SJCRH30 (cell line): ENCODE data around the gene ODC1. TPM values are rescaled to one million over a fixed set of nuclear protein-coding genes. Genes with fewer than 3 reads are reported as not detected.

Experiments used
- DNase-seq, 2 experiments: peaks; one replicate each; pipeline ENCODE4 v3.0.0-alpha.2; 2015 to 2020
- H3K27ac ChIP-seq: fragments of 250-450 bp; sonication (Bioruptor Pico); 2 replicates; pipeline ENCODE4 v1.5.1; 2020; ENCODE audit warnings: mild to moderate bottlenecking, moderate library complexity
- H3K27me3 ChIP-seq: fragments of 250-450 bp; sonication (Bioruptor Pico); 2 replicates; pipeline ENCODE4 v1.5.1; 2020; ENCODE audit warnings: mild to moderate bottlenecking, moderate library complexity
- H3K36me3 ChIP-seq: fragments of 250-450 bp; sonication (Bioruptor Pico); 2 replicates; pipeline ENCODE4 v1.5.1; 2020; ENCODE audit warnings: mild to moderate bottlenecking, moderate library complexity
- H3K4me1 ChIP-seq: fragments of 250-450 bp; sonication (Bioruptor Pico); 2 replicates; pipeline ENCODE4 v1.5.1; 2020; ENCODE audit warnings: mild to moderate bottlenecking, moderate library complexity
- H3K4me3 ChIP-seq: fragments of 250-450 bp; sonication (Bioruptor Pico); 2 replicates; pipeline ENCODE4 v1.5.1; 2020; ENCODE audit warnings: mild to moderate bottlenecking, moderate library complexity
- H3K9me3 ChIP-seq: fragments of 250-450 bp; sonication (Bioruptor Pico); replicated peaks from 2 replicates; pipeline ENCODE4 v1.5.1; 2020; ENCODE audit warnings: mild to moderate bottlenecking, moderate library complexity
- total RNA-seq: library from RNA; depleted of rRNA; stranded (reverse); fragments of >200 nt; shearing (Covaris generic); gene quantifications from 2 replicates; pipeline ENCODE4 v1.2.3, GENCODE V29; 2014

Gene ODC1
- total RNA-seq, 1 experiment from 2014 or later, result 380 TPM

GRCh38 chr2:10412380-10412779 is 35.7 kb downstream of the ODC1 start:
- Histone ChIP-seq H3K27ac (peak overlapping the region; percentile 100), H3K4me3 (no peak overlapping the region), H3K4me1 (peaks cover 56% of the 10 kb centered on the region), H3K27me3 (no peaks in the 10 kb centered on the region), H3K36me3 (no peaks in the 10 kb centered on the region), H3K9me3 (no peaks in the 10 kb centered on the region)
- DNase-seq, result peak; percentile 76 to 84

GRCh38 chr2:10411557-10411956 is 36.6 kb downstream of the ODC1 start:
- Histone ChIP-seq H3K27me3 (no peaks in the 10 kb centered on the region), H3K4me1 (peaks cover 56% of the 10 kb centered on the region), H3K36me3 (no peaks in the 10 kb centered on the region), H3K27ac (peak overlapping the region; percentile 100), H3K4me3 (peak overlapping the region; percentile 50), H3K9me3 (no peaks in the 10 kb centered on the region)
- peak in 1 of 2 experiments; percentile 62 for DNase-seq

- Histone ChIP-seq H3K36me3 (no peaks in the 10 kb centered on the region), H3K27ac (peak overlapping the region; percentile 100), H3K4me1 (peaks cover 55% of the 10 kb centered on the region), H3K4me3 (peak overlapping the region; percentile 50), H3K27me3 (no peaks in the 10 kb centered on the region), H3K9me3 (no peaks in the 10 kb centered on the region)
- peak; percentile 98 to 99 for DNase-seq
Measured at GRCh38 chr2:10410823-10411437, 37.2 kb downstream of the ODC1 start.

- Histone ChIP-seq H3K36me3 (no peaks in the 10 kb centered on the region), H3K4me3 (peak overlapping the region; percentile 50), H3K9me3 (no peaks in the 10 kb centered on the region), H3K27me3 (no peaks in the 10 kb centered on the region), H3K4me1 (peaks cover 48% of the 10 kb centered on the region), H3K27ac (peak overlapping the region; percentile 100)
- peak; percentile 97 to 99 for DNase-seq
Measured at GRCh38 chr2:10410001-10410822, 37.9 kb downstream of the ODC1 start.

GRCh38 chr2:10408649-10409579 is 39.2 kb downstream of the ODC1 start:
- peak overlapping the region; percentile 100 for H3K27ac ChIP-seq
- peaks cover 36% of the 10 kb centered on the region for H3K4me1 ChIP-seq
- H3K9me3 ChIP-seq, result no peaks in the 10 kb centered on the region
- no peaks in the 10 kb centered on the region for H3K36me3 ChIP-seq
- H3K27me3 ChIP-seq, result no peaks in the 10 kb centered on the region
- peak; percentile 85 to 95 for DNase-seq
- H3K4me3 ChIP-seq, result no peak overlapping the region

GRCh38 chr2:10407841-10408648 is 40.1 kb downstream of the ODC1 start:
- Histone ChIP-seq H3K4me1 (peaks cover 28% of the 10 kb centered on the region), H3K27me3 (no peaks in the 10 kb centered on the region), H3K9me3 (no peaks in the 10 kb centered on the region), H3K27ac (no peak overlapping the region), H3K36me3 (no peaks in the 10 kb centered on the region), H3K4me3 (no peak overlapping the region)
- no peak for DNase-seq

GRCh38 chr2:10407432-10407831 is 40.7 kb downstream of the ODC1 start:
- Histone ChIP-seq H3K27ac (no peak overlapping the region), H3K4me1 (peaks cover 22% of the 10 kb centered on the region), H3K36me3 (no peaks in the 10 kb centered on the region), H3K27me3 (no peaks in the 10 kb centered on the region), H3K4me3 (no peak overlapping the region), H3K9me3 (no peaks in the 10 kb centered on the region)
- DNase-seq, result no peak

- H3K4me3 ChIP-seq, result no peak overlapping the region
- H3K27me3 ChIP-seq, result no peaks in the 10 kb centered on the region
- no peak for DNase-seq
- H3K27ac ChIP-seq, result no peak overlapping the region
- peaks cover 14% of the 10 kb centered on the region for H3K4me1 ChIP-seq
- H3K9me3 ChIP-seq, result no peaks in the 10 kb centered on the region
- H3K36me3 ChIP-seq, result no peaks in the 10 kb centered on the region
Measured at GRCh38 chr2:10406491-10407188, 41.5 kb downstream of the ODC1 start.

- Histone ChIP-seq H3K27me3 (no peaks in the 10 kb centered on the region), H3K4me3 (no peak overlapping the region), H3K27ac (no peak overlapping the region), H3K9me3 (no peaks in the 10 kb centered on the region), H3K36me3 (no peaks in the 10 kb centered on the region), H3K4me1 (peaks cover 9% of the 10 kb centered on the region)
- DNase-seq, result no peak
Measured at GRCh38 chr2:10406016-10406415, 42.1 kb downstream of the ODC1 start.

- peak in 1 of 2 experiments; percentile 29 for DNase-seq
- no peaks in the 10 kb centered on the region for H3K27me3 ChIP-seq
- no peaks in the 10 kb centered on the region for H3K36me3 ChIP-seq
- H3K4me3 ChIP-seq, result no peak overlapping the region
- no peaks in the 10 kb centered on the region for H3K9me3 ChIP-seq
- H3K27ac ChIP-seq, result no peak overlapping the region
- H3K4me1 ChIP-seq, result peaks cover 4% of the 10 kb centered on the region
Measured at GRCh38 chr2:10405448-10405847, 42.7 kb downstream of the ODC1 start.

- H3K27ac ChIP-seq, result no peak overlapping the region
- no peaks in the 10 kb centered on the region for H3K27me3 ChIP-seq
- H3K4me3 ChIP-seq, result no peak overlapping the region
- H3K36me3 ChIP-seq, result no peaks in the 10 kb centered on the region
- no peak for DNase-seq
- no peaks in the 10 kb centered on the region for H3K9me3 ChIP-seq
- H3K4me1 ChIP-seq, result peaks cover 4% of the 10 kb centered on the region; the same call in 1 of the 2 replicates
Measured at GRCh38 chr2:10404324-10405143, 43.6 kb downstream of the ODC1 start.

GRCh38 chr2:10402653-10403215 is 45.4 kb downstream of the ODC1 start:
- Histone ChIP-seq H3K9me3 (no peaks in the 10 kb centered on the region), H3K36me3 (no peaks in the 10 kb centered on the region), H3K27me3 (no peaks in the 10 kb centered on the region), H3K27ac (no peak overlapping the region), H3K4me3 (no peak overlapping the region), H3K4me1 (no peaks in the 10 kb centered on the region)
- DNase-seq, result no peak
